ENCODE data around the gene ARHGEF17. TPM values are rescaled to one million over a fixed set of nuclear protein-coding genes. Genes with fewer than 3 reads are reported as not detected.

ARHGEF17 gene
- total and polyA plus RNA-seq, 4 donors = 2.6 to 12.6 (median 5.7) TPM

- Histone ChIP-seq H3K27ac (ENCODE audit: low read depth in 1 of 2, low read length in 2 of 2) (peak overlapping the region; percentile 31 to 53), H3K27me3 (ENCODE audit: control insufficient read depth in 4 of 4, insufficient read depth in 4 of 4, low read length in 3 of 4) (no peaks in the 10 kb centered on the region), H3K36me3 (ENCODE audit: control insufficient read depth in 4 of 4, insufficient read depth in 3 of 4, low read depth in 1 of 4, low read length in 3 of 4) (no peaks in the 10 kb centered on the region), H3K9me3 (ENCODE audit: control insufficient read depth in 4 of 4, low read length in 3 of 4) (no peaks in the 10 kb centered on the region), H3K9ac (ENCODE audit: low read depth in 1 of 2, low read length in 2 of 2) (no peak overlapping the region), H3K4me3 (ENCODE audit: low read depth in 1 of 3, low read length in 3 of 3) (no peak overlapping the region), H3K4me1 (ENCODE audit: control insufficient read depth in 4 of 4, insufficient read depth in 4 of 4, low read length in 3 of 4) (peaks cover 0 to 20% (median 0%) of the 10 kb centered on the region in 4 donors)
- TF ChIP-seq ZBTB33 (IDR thresholded peaks at IDR 0.05) (no peak), RXRA (IDR thresholded peaks at IDR 0.05) (no peak), MAX (IDR thresholded peaks at IDR 0.05) (no peak), YY1 (IDR thresholded peaks at IDR 0.05) (no peak), NR2F2 (IDR thresholded peaks at IDR 0.05) (no peak), RAD21 (IDR thresholded peaks at IDR 0.05) (no peak), HNF4A (conservative IDR thresholded peaks at IDR 0.05) (no peak), HNF4G (IDR thresholded peaks at IDR 0.05) (no peak), SP1 (IDR thresholded peaks at IDR 0.05) (no peak), GABPA (IDR thresholded peaks at IDR 0.05 in 1 of 2, conservative IDR thresholded peaks at IDR 0.05 in 1 of 2) (no peak), EGR1 (IDR thresholded peaks at IDR 0.05; ENCODE audit: low read depth in 2 of 2) (no peak), REST (IDR thresholded peaks at IDR 0.05) (no peak), FOXA2 (IDR thresholded peaks at IDR 0.05) (no peak)
- DNase-seq (ENCODE audit: low spot score) = no peak
- WGBS = 93% methylated on average over 21 of the region's 21 CpGs
Observed at GRCh38 chr11:73387594-73388264, 79.7 kb downstream of the ARHGEF17 start.

GRCh38 chr11:73388265-73389133 lies 80.4 kb downstream of the ARHGEF17 start:
- Histone ChIP-seq H3K4me3 (ENCODE audit: low read depth in 1 of 3, low read length in 3 of 3) (no peak overlapping the region), H3K27ac (ENCODE audit: low read depth in 1 of 2, low read length in 2 of 2) (peak overlapping the region in 1 of 2 donors; percentile 50), H3K9ac (ENCODE audit: low read depth in 1 of 2, low read length in 2 of 2) (no peak overlapping the region), H3K36me3 (ENCODE audit: control insufficient read depth in 4 of 4, insufficient read depth in 3 of 4, low read depth in 1 of 4, low read length in 3 of 4) (no peaks in the 10 kb centered on the region), H3K9me3 (ENCODE audit: control insufficient read depth in 4 of 4, low read length in 3 of 4) (no peaks in the 10 kb centered on the region), H3K4me1 (ENCODE audit: control insufficient read depth in 4 of 4, insufficient read depth in 4 of 4, low read length in 3 of 4) (peaks cover 0 to 14% (median 0%) of the 10 kb centered on the region in 4 donors), H3K27me3 (ENCODE audit: control insufficient read depth in 4 of 4, insufficient read depth in 4 of 4, low read length in 3 of 4) (no peaks in the 10 kb centered on the region)
- TF ChIP-seq HNF4G (IDR thresholded peaks at IDR 0.05) (no peak), REST (IDR thresholded peaks at IDR 0.05) (peak; percentile 22)
- WGBS = 81% methylated on average over 23 of the region's 23 CpGs
- no peak for DNase-seq (ENCODE audit: low spot score)

Measured in liver (tissue), 9 donors.